NOMO-1 treated with DMSO at 0.1 percent for 48 hours (cell line): ENCODE data around the gene PI4K2A.
"Not testable (repeated sequence)": the region's sequence is repeated elsewhere in the genome, so short reads cannot be mapped to it uniquely, and the experiment has no call there.

Experiments used
- DNase-seq: peaks from one replicate; lab custom pipeline; 2025; ENCODE audit not compliant: unreplicated experiment; lab: John Stamatoyannopoulos, UW

Gene PI4K2A

DNA sequence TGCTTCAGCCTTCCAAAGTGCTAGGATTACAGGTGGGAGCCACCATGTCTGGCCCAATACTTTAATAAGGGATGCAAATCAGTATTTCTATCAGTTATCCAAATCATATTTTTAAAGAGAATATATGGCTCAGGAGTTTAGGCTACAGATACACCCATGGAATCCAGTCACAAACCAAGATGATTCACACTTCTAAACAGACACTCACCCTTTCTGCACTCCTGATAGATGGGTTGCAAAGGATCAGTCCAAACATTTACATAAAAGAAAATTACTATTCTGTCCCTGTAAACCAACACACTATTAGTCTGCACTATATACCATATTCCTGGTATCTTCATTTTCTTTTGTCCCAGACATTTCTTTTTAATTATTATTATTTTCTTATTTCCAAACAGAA lies 9.4 kb upstream of the PI4K2A start:
- DNase-seq = no peak

DNA sequence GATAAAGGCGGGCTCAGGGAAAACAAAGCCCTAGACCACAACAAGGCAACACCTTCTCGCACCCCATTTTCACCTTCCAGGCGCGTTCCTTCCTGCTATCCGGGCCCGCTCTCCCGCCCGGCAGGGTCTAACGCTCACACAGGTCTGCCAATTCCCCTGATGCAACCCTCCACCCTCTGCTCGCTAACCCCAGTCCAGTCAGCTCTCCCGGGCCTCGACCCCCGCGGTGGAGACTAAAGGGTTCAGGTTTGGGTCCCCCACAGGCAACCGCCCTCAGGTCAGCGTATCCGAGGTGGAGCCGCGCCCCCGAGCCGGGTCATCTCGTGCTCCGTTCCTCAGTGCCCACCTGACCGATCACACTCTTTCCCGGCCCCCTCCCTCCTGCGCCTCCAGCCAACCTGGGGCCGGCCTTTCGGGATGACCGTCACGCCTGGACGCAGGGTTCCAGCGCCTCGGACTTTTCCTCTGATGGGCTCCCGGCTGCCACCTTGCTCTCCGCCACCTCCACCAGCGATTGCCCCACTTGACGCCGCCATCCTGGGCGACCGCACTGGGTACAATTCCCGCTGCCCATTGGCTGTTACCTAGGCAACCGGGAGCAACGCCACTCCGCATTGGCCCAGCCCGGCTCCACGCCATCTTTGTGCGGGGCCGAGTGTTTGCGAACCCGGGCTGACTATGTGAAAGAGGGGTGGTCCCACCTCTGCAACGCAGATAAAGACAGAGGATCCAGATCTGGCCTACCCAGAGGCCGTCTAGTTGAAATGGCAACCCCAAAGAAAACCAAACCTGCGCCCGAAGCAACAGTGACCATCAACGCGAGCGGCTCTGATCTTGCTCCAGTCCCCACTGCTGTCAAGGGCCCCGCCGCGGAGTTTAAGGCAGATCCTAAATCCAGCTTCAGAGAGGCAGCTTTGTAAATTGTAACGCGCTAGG lies 7.3 kb upstream of the PI4K2A start, which contains the start of gene MORN4:
TSS of gene MORN4 (minus strand) at position 552 of the 936 bp plus-strand sequence. CDS start 13,847 bp downstream, outside the sequence.
- DNase-seq = peak; percentile 92

DNA sequence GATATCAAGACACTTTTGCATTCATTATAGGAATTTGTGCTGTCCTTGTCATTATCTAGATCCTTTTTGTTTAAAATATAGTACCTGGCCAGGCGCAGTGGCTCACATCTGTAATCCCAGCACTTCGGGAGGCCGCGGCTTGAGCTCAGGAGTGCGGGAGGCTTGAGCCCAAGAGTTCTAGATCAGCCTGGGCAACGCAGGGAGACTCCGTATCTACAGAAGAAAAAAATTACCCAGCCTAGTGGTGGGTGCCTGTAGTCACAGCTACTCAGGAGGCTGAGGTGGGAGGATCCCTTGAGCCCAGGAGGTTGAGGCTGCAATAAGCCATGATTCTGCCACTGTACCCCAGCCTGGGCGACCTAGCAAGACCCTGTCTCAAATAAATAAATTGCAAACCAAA lies 6.5 kb upstream of the PI4K2A start:
- DNase-seq = no peak

DNA sequence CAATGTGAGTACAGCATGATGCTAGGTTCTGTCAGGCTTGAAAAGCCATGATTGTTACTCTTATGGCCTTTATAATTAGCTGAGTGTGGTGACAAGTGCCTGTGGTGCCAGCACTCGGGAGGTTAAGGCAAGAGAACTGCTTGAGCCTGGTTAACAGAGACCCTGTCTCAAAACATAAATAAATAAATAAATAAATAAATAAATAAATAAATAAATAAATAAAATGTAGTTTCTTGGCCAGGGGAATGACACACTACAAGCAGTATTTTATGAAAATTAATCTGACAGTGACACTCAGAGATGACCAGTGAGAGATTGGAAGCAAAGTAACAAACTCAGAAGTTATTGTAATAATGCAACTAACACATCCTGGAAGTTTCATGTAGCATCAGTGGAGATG lies 4.9 kb upstream of the PI4K2A start:
- DNase-seq = no peak

DNA sequence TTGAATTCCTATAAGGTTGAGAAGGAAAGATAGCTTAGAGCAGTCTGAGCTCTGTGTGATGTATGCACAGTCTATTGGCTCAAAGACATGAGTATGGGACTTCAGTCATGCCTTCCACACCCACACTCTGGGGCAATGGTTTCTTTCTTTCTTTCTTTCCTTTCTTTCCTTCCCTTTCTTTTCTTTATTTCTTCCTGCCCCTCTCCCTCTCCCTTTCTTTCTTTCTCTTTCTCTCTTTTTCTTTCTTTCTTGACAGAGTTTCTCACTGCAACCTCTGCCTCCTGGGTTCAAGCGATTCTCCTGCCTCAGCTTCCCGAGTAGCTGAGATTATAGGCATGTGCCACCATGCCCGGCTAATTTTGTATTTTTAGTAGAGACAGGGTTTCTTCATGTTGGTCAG lies 1.4 kb upstream of the PI4K2A start:
- DNase-seq = not testable (repeated sequence)

DNA sequence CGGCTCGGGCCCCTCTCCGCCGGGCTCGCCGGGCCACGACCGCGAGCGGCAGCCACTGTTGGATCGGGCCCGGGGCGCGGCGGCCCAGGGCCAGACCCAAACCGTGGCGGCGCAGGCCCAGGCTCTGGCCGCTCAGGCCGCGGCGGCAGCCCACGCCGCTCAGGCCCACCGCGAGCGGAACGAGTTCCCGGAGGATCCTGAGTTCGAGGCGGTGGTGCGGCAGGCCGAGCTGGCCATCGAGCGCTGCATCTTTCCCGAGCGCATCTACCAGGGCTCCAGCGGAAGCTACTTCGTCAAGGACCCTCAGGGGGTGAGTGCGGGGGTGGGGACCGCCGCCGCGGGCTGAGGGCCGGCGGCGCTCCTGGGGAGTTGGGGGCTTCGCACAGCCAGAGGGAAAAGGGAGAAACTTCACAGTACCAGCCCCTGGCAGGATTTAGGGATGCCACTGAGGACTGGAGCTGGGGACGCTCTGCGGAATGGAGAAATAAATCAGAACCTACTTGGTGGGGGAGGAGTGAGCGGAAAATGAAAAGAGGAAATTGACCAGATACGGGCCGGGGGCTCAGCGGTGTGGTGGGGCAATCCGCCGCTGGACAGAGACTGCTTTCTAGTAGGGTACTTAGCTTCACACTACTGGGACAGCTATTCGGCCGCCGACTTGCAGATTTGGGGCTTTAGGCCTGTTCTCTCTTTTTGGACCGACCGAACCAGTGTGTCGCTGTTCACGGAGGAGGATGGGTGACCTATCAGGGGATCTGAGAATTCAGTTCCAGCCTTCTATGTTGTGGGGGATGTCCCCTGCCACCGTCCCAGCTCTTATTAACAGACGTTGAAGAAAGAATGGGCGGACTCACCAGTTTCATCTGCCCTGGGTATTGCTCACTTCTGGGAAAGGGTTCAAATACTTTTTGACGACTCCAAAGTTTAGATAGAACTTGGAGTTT lies 669 bp downstream of the PI4K2A start:
- peak; percentile 52 for DNase-seq

DNA sequence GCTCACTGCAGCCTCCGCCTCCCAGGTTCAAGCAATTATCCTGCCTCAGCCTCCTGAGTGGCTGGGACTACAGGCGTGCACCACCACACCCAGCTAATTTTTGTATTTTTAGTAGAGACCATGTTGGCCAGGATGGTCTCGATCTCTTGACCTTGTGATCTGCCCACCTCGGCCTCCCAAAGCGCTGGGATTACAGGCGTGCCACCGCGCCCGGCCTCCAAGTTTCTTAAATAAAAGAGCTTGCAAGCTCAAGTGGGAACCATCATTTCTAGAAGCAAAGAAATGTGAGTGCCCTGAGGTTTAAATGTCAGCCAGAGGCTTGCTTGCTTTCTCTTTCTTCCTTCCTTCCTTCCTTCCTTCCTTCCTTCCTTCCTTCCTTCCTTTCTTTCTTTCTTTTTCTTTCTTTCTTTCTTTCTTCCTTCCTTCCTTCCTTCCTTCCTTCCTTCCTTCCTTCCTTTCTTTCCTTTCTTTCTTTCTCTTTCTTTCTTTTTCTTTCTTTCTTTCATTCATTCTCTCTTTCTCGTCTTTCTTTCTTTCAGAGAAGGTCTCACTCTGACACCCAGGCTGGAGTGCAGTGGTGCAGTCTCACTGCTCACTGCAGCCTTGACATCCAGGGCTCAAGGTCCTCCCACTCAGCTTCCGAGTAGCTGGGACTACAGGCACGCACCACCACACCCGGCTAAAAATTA lies 2.1 kb downstream of the PI4K2A start:
- DNase-seq = not testable (repeated sequence)

DNA sequence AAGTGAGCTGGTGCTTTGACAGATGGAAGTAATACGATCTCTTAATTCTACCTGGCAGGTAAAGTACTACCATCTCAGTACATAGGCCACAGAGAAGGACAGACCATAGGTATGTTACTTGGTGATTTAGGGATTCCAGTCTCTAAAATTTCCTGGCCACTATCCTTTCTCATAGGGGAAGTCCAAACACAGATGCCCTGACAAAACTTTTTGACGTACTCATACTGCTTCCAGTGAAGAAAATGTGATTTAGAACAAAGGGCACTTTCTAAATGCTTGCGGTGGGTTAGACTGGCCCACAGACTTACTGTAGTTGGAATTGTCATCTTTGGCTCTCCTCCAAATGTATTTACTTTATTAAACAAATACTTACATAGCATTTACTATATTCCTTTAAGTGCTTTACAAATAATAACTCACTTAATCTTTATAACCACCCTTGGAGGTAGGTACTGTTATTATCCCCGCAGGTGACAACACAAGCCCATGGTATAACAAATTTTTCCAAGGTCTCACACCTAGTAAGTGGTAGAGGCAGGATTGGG lies 3.0 kb downstream of the PI4K2A start:
- no peak for DNase-seq

DNA sequence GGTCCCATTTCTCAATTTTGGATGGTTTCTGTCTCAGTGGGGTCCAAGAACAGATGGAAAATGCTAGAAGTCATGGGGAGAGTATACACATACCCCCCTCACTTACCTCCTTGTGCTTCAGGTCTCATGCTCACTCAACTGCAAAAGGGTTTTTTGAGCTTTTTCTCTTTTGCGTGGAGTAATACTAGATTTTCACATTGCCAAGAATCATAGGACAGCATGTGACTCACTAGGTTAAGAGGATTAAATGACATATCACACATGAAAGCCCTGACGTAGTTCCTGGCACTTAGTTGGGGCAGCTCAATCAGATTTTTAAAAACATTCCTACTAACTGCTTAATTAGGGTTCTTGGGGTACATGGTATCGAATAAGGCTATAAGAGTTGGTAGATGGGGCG lies 4.5 kb downstream of the PI4K2A start:
- no peak for DNase-seq

DNA sequence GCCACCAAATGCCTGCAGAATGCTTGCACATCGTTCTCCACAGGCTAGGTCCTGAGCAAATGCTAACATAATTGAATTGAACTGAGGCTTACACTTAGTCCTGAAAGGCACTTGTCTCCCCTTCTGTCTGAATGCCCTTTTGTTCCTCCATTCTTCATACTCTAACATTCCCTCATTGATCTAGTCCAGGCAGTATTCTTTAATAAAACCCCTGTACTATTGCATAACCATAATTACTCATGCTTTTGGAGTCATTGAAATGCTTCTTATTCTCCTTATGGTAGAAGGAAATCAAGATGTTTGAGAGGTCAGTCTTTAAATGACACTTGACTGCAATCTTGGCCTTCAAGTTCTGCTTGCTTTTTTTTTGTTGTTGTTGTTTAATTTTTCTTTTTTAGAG lies 7.1 kb downstream of the PI4K2A start:
- peak; percentile 10 for DNase-seq

DNA sequence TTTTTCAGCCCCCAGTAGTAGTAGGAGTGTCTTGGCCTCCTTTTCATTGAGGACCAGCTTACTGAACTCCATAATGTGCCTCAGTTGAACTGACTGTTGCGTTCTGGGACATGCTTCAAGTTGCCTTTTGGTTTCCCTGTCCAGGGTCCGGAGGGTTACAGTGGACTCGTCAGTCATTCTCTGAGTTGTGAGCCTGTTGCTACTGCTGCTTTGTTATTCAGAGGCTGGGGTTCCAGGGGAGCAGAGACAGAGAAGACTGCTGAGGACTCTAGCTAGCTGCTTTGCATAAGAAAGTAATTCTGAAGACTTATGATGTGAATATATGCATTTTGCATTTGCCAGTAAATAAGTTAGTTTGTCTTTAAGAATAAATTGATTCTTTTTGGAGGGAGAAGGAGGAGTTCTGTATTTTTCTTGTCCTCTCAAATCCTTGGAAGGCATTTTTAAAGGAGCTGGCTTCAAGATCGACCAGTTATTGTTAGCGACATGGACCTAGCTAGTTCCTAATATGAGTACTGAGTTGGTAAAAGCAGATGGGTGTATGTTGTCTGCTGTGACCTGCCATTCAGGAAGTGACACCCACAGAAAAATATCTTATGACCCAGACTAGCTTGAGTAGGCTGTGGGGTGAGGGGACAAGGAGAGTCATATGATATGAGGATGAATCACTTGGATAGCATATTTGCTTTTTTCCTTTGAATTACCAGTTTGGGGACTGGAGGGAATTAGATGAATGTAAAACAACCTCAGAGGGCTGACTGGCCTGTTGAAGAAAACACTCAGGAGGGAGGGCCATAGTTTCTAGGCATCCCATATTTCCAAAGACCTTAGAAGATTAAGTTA lies 8.3 kb downstream of the PI4K2A start:
- DNase-seq = peak; percentile 41

DNA sequence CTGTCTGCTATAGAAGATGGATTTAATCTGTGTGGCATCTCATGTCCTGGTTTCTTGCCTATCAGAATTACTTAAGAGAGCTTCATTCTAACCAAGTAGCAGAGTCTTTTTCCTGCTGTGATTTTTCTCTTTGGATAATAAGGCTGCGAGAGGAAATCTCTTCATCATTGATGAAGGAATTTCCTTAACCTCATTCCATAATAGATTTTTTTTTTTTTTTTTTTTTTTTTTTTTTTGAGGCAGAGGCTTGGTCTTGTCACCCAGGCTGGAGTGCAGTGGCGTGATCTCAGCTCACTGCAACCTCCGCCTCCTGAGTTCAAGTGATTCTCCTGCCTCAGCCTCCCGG lies 8.9 kb downstream of the PI4K2A start:
- not testable (repeated sequence) for DNase-seq

DNA sequence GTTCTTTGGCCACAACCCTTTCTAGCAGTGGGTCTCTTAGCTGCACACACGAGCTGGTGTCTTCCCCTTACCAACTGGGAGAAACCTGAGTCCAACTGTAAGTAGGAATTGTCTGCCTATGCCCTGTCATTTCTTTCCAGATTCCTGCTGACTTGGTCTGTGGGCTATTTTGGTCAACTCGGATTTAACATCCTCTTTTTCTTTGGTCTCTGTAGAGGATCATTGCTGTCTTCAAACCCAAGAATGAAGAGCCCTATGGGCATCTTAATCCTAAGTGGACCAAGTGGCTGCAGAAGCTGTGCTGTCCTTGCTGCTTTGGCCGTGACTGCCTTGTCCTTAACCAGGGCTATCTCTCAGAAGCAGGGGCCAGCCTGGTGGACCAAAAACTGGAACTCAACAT lies 10.3 kb downstream of the PI4K2A start:
- no peak for DNase-seq

DNA sequence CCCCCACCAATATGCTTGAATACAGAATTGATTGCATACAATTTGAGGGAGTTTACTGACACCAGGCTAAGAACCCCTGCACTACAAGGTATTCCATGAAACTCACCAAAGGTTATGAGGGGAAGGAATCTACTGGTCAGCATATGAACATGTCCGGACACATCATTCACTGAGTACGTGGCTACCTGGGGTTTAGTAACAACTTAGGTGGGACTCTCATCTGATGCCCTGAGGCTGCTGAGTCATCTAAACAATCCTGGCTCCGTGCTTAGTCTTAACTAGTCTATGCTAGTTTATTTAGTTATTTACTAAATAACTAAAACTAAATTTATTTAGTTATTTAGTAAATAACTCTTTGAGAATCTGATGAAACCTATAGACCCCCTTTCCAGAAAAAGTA lies 11.3 kb downstream of the PI4K2A start:
- DNase-seq = no peak

DNA sequence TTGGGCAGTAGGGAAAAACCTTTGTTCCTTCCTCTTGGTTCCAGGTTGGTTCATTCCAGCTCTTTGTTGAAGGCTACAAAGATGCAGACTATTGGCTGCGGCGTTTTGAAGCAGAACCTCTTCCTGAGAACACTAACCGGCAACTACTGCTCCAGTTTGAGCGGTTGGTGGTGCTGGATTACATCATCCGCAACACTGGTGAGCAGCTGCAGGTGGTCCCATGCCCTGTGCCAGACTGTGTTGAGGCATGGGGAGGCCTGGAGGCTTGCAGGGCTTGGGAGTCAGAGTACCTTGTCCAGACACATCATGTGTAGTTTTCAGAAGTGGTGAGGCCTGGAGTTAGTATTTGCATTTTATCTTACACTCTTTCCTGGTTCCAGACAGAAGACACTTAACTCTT lies 16.3 kb downstream of the PI4K2A start:
- peak; percentile 35 for DNase-seq

DNA sequence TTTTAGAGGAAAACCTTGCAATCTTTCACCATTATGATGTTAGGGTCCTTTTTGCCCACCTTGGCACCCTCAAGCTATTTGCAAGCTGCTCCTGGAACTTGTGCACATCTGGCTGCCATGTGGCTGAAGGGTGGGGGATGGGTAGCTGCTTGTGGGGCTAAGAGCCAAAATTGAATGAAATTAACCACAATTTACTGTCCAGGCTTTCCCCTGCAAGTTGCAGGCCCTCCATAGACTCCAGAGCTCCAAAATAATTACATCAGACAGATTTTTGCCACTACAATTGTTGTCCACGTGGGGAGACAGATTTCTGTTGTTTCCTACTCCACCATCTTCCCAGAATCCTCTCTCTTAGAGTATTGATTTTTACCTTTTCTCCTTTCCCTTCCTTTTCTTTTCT lies 19.1 kb downstream of the PI4K2A start:
- no peak for DNase-seq

DNA sequence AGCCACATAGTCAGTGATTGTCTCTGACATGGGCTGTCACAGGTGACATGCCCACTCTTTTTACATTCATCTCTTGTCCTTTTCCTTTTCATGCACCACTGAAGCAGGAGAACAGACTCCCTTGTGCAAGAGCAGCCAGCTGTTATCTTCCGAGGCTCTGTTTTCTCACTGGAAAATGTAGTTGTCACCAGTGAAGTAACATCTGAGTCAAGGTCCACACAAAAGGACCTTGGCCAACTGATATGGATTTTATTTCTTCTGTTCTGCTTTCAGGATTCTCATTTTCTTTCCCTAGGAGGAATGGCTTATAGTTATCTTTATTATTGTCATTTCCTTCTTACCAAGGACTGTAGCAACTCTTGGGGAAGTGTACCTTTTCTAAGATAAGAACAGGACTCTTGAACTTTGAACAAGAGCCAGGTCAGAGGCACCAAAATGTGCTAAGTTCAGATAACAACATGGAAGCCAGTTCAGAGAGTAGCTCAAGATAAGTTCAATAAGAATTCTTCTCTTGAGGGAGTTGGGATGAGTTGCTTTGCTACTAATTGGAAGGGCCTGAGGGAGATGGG lies 23.9 kb downstream of the PI4K2A start:
- DNase-seq = no peak

DNA sequence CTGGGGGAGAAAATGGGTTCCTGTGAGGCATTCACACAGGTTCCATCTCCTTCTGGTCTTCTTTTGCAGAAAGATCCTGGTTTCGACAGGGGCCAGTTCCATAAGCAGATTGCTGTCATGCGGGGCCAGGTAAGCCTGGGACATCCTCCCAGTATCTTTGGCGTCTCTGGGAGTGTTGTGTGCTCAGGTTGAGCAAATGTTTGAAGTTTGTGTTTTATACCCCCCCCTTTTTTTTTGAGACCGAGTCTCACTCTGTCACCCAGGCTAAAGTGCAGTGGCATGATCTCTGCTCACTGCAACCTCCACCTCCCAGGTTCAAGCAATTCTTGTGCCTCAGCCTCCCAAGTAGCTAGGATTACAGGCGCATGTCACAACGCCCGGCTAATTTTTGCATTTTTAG lies 26.5 kb downstream of the PI4K2A start:
- DNase-seq = no peak

DNA sequence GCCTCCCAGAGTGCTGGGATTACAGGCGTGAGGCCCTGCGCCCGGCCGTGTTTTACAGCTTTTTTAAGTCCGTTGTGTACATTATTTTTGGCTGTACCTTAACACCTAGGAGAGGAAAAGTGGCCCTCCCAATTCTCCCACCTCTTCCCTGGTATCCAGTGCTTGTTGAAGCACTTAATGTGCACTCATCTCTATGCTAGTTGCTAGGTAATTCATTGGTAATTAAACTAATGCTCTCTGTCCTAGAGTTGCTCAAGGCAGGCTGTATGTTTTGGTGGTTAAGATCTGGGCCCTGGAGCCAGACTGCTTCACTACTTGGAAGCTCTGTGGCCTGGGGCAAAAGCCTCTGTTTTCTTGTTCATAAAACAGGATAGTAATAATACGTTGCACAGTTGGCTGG lies 27.0 kb downstream of the PI4K2A start:
- DNase-seq = no peak

DNA sequence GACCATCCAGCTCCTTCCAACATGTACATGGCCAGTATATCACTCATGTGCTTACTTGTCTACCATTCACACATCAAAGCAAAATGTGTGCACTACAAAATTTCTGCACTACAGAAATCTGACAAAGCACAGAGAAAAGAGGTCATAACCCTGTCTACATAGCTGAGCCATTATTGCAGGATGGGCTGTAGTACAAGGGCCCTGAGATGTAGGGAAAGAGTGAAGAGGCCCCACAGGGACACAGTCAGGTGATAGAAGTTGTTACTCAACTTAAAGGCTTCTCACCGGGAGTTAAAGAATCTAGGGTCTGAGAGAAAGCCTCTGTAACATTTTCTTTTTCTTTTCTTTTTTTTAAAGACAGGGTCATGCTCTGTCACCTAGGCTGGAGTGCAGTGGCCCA lies 29.1 kb downstream of the PI4K2A start:
- no peak for DNase-seq
